HG03280 (cell line): ENCODE results near the gene KANSL2.
"Not testable (repeated sequence)": the region's sequence is repeated elsewhere in the genome, so short reads cannot be mapped to it uniquely, and the experiment has no call there.

ENCODE experiments used
- ATAC-seq: cut with Tn5 transposase; IDR thresholded peaks from one replicate; pipeline ENCODE4 v1.9.1; 2021; ENCODE audit warnings: mild to moderate bottlenecking, moderate library complexity; ENCODE audit not compliant: unreplicated experiment

The KANSL2 gene

GRCh38 chr12:48681710-48682532 lies at the start of gene KANSL2:
Gene KANSL2, minus strand, starts transcription at chr12:48682238. Its CDS starts 606 bp downstream, at chr12:48681632.
- ATAC-seq: peak; percentile 96

- ATAC-seq: no peak
Measured at GRCh38 chr12:48728807-48729206, 46.8 kb upstream of the KANSL2 start.

GRCh38 chr12:48720737-48721136 lies 38.7 kb upstream of the KANSL2 start:
- ATAC-seq: not testable (repeated sequence)

GRCh38 chr12:48720171-48720570 lies 38.1 kb upstream of the KANSL2 start:
- ATAC-seq: not testable (repeated sequence)

GRCh38 chr12:48719002-48719401 lies 37.0 kb upstream of the KANSL2 start:
- ATAC-seq: not testable (repeated sequence)

GRCh38 chr12:48717252-48717695 lies 35.2 kb upstream of the KANSL2 start:
- ATAC-seq: no peak

- peak; percentile 98 for ATAC-seq
Measured at GRCh38 chr12:48716493-48717251, 34.6 kb upstream of the KANSL2 start, which contains the start of gene CCNT1. Gene CCNT1, minus strand, starts transcription at chr12:48716707. Its CDS starts 32 bp downstream, at chr12:48716675.

GRCh38 chr12:48716168-48716492 lies 34.1 kb upstream of the KANSL2 start:
- ATAC-seq: no peak

- ATAC-seq: no peak
Measured at GRCh38 chr12:48712209-48712608, 30.2 kb upstream of the KANSL2 start.

GRCh38 chr12:48698822-48699221 lies 16.8 kb upstream of the KANSL2 start:
- ATAC-seq: not testable (repeated sequence)

GRCh38 chr12:48696626-48697025 lies 14.6 kb upstream of the KANSL2 start:
- ATAC-seq: no peak

GRCh38 chr12:48695859-48696258 lies 13.8 kb upstream of the KANSL2 start:
- no peak for ATAC-seq

- ATAC-seq: no peak
Measured at GRCh38 chr12:48694038-48694437, 12.0 kb upstream of the KANSL2 start.

- no peak for ATAC-seq
Measured at GRCh38 chr12:48693572-48693971, 11.5 kb upstream of the KANSL2 start.

- ATAC-seq: no peak
Measured at GRCh38 chr12:48691826-48692487, 9.9 kb upstream of the KANSL2 start.

GRCh38 chr12:48690990-48691389 lies 9.0 kb upstream of the KANSL2 start:
- no peak for ATAC-seq

- no peak for ATAC-seq
Measured at GRCh38 chr12:48690436-48690835, 8.4 kb upstream of the KANSL2 start.

GRCh38 chr12:48688836-48689235 lies 6.8 kb upstream of the KANSL2 start:
- ATAC-seq: no peak

- ATAC-seq: no peak
Measured at GRCh38 chr12:48687592-48687991, 5.6 kb upstream of the KANSL2 start.

- ATAC-seq: no peak
Measured at GRCh38 chr12:48686615-48687334, 4.7 kb upstream of the KANSL2 start.
